ENCODE data around the gene CCDC178.
"Not testable (repeated sequence)": the region's sequence is repeated elsewhere in the genome, so short reads cannot be mapped to it uniquely, and the experiment has no call there.

Gene CCDC178

GRCh38 chr18:33356735-33357134 lies 83.8 kb downstream of the CCDC178 start:
- H3K27me3 ChIP-seq (ENCODE audit: insufficient read depth, insufficient read length): no peaks in the 10 kb centered on the region
- H3K9ac ChIP-seq (ENCODE audit: insufficient read length, low read depth): no peak overlapping the region
- H3K9me3 ChIP-seq (ENCODE audit: insufficient read depth, low read length): no peaks in the 10 kb centered on the region
- DNase-seq (ENCODE audit: low read depth, low spot score): no peak
- no peak overlapping the region for H3K4me3 ChIP-seq (ENCODE audit: insufficient read length, low read depth)
- no peak for TF ChIP-seq ZNF274 (IDR thresholded peaks at IDR 0.05; ENCODE audit: low read depth, low read length)
- TF ChIP-seq SUZ12 (IDR thresholded peaks at IDR 0.05; ENCODE audit: extremely low read depth, insufficient read depth, insufficient read length): no peak
- no peak for TF ChIP-seq YY1 (IDR thresholded peaks at IDR 0.05; ENCODE audit: insufficient read depth, insufficient read length)
- no peaks in the 10 kb centered on the region for H3K36me3 ChIP-seq (ENCODE audit: insufficient read depth, insufficient read length, low read length)
- H3K4me1 ChIP-seq (ENCODE audit: insufficient read depth, insufficient read length): no peaks in the 10 kb centered on the region

GRCh38 chr18:33355756-33356155 lies 84.8 kb downstream of the CCDC178 start:
- H3K9ac ChIP-seq (ENCODE audit: insufficient read length, low read depth): no peak overlapping the region

GRCh38 chr18:33355263-33355662 lies 85.3 kb downstream of the CCDC178 start:
- H3K9ac ChIP-seq (ENCODE audit: insufficient read length, low read depth): no peak overlapping the region
- H3K27me3 ChIP-seq (ENCODE audit: insufficient read depth, insufficient read length): no peaks in the 10 kb centered on the region
- H3K36me3 ChIP-seq (ENCODE audit: insufficient read depth, insufficient read length, low read length): no peaks in the 10 kb centered on the region
- no peaks in the 10 kb centered on the region for H3K9me3 ChIP-seq (ENCODE audit: insufficient read depth, low read length)
- no peak for TF ChIP-seq ZNF274 (IDR thresholded peaks at IDR 0.05; ENCODE audit: low read depth, low read length)
- no peak for TF ChIP-seq YY1 (IDR thresholded peaks at IDR 0.05; ENCODE audit: insufficient read depth, insufficient read length)
- no peak for TF ChIP-seq SUZ12 (IDR thresholded peaks at IDR 0.05; ENCODE audit: extremely low read depth, insufficient read depth, insufficient read length)
- no peak for DNase-seq (ENCODE audit: low read depth, low spot score)
- H3K4me1 ChIP-seq (ENCODE audit: insufficient read depth, insufficient read length): no peaks in the 10 kb centered on the region
- no peak overlapping the region for H3K4me3 ChIP-seq (ENCODE audit: insufficient read length, low read depth)

More at GRCh38 chr18:33355756-33356155, 84.8 kb downstream of the CCDC178 start:
- Histone ChIP-seq H3K4me1 (ENCODE audit: insufficient read depth, insufficient read length) (no peaks in the 10 kb centered on the region), H3K27me3 (ENCODE audit: insufficient read depth, insufficient read length) (no peaks in the 10 kb centered on the region), H3K9me3 (ENCODE audit: insufficient read depth, low read length) (no peaks in the 10 kb centered on the region), H3K4me3 (ENCODE audit: insufficient read length, low read depth) (no peak overlapping the region), H3K36me3 (ENCODE audit: insufficient read depth, insufficient read length, low read length) (no peaks in the 10 kb centered on the region)
- TF ChIP-seq SUZ12 (IDR thresholded peaks at IDR 0.05; ENCODE audit: extremely low read depth, insufficient read depth, insufficient read length) (no peak), ZNF274 (IDR thresholded peaks at IDR 0.05; ENCODE audit: low read depth, low read length) (no peak)
- DNase-seq (ENCODE audit: low read depth, low spot score): no peak

GRCh38 chr18:33350256-33350655 lies 90.3 kb downstream of the CCDC178 start:
- TF ChIP-seq ZNF274 (IDR thresholded peaks at IDR 0.05; ENCODE audit: low read depth, low read length) (no peak), SUZ12 (IDR thresholded peaks at IDR 0.05; ENCODE audit: extremely low read depth, insufficient read depth, insufficient read length) (no peak), YY1 (IDR thresholded peaks at IDR 0.05; ENCODE audit: insufficient read depth, insufficient read length) (no peak)
- H3K4me3 ChIP-seq (ENCODE audit: insufficient read length, low read depth): no peak overlapping the region
- no peak overlapping the region for H3K9ac ChIP-seq (ENCODE audit: insufficient read length, low read depth)
- H3K4me1 ChIP-seq (ENCODE audit: insufficient read depth, insufficient read length): no peaks in the 10 kb centered on the region
- H3K9me3 ChIP-seq (ENCODE audit: insufficient read depth, low read length): no peaks in the 10 kb centered on the region
- H3K27me3 ChIP-seq (ENCODE audit: insufficient read depth, insufficient read length): no peaks in the 10 kb centered on the region
- DNase-seq (ENCODE audit: low read depth, low spot score): no peak
- no peaks in the 10 kb centered on the region for H3K36me3 ChIP-seq (ENCODE audit: insufficient read depth, insufficient read length, low read length)

GRCh38 chr18:33339733-33340132 lies 100.8 kb downstream of the CCDC178 start:
- H3K36me3 ChIP-seq (ENCODE audit: insufficient read depth, insufficient read length, low read length); H3K4me1 ChIP-seq (ENCODE audit: insufficient read depth, insufficient read length); DNase-seq (ENCODE audit: low read depth, low spot score); H3K9ac ChIP-seq (ENCODE audit: insufficient read length, low read depth); H3K9me3 ChIP-seq (ENCODE audit: insufficient read depth, low read length); H3K4me3 ChIP-seq (ENCODE audit: insufficient read length, low read depth); H3K27me3 ChIP-seq (ENCODE audit: insufficient read depth, insufficient read length): not testable (repeated sequence)

GRCh38 chr18:33334781-33335180 lies 105.7 kb downstream of the CCDC178 start:
- no peak for DNase-seq (ENCODE audit: low read depth, low spot score)
- Histone ChIP-seq H3K4me1 (ENCODE audit: insufficient read depth, insufficient read length) (no peaks in the 10 kb centered on the region), H3K4me3 (ENCODE audit: insufficient read length, low read depth) (no peak overlapping the region), H3K9me3 (ENCODE audit: insufficient read depth, low read length) (no peaks in the 10 kb centered on the region), H3K36me3 (ENCODE audit: insufficient read depth, insufficient read length, low read length) (no peaks in the 10 kb centered on the region), H3K9ac (ENCODE audit: insufficient read length, low read depth) (no peak overlapping the region), H3K27me3 (ENCODE audit: insufficient read depth, insufficient read length) (no peaks in the 10 kb centered on the region)
- no peak for TF ChIP-seq ZNF274 (IDR thresholded peaks at IDR 0.05; ENCODE audit: low read depth, low read length)
- no peak for TF ChIP-seq SUZ12 (IDR thresholded peaks at IDR 0.05; ENCODE audit: extremely low read depth, insufficient read depth, insufficient read length)
- no peak for TF ChIP-seq YY1 (IDR thresholded peaks at IDR 0.05; ENCODE audit: insufficient read depth, insufficient read length)

GRCh38 chr18:33330711-33331110 lies 109.8 kb downstream of the CCDC178 start:
- no peaks in the 10 kb centered on the region for H3K27me3 ChIP-seq (ENCODE audit: insufficient read depth, insufficient read length)
- no peaks in the 10 kb centered on the region for H3K4me1 ChIP-seq (ENCODE audit: insufficient read depth, insufficient read length)
- DNase-seq (ENCODE audit: low read depth, low spot score): no peak
- H3K9ac ChIP-seq (ENCODE audit: insufficient read length, low read depth): no peak overlapping the region
- TF ChIP-seq SUZ12 (IDR thresholded peaks at IDR 0.05; ENCODE audit: extremely low read depth, insufficient read depth, insufficient read length): no peak
- no peak for TF ChIP-seq ZNF274 (IDR thresholded peaks at IDR 0.05; ENCODE audit: low read depth, low read length)
- no peak for TF ChIP-seq YY1 (IDR thresholded peaks at IDR 0.05; ENCODE audit: insufficient read depth, insufficient read length)
- no peak overlapping the region for H3K4me3 ChIP-seq (ENCODE audit: insufficient read length, low read depth)
- no peaks in the 10 kb centered on the region for H3K36me3 ChIP-seq (ENCODE audit: insufficient read depth, insufficient read length, low read length)
- no peaks in the 10 kb centered on the region for H3K9me3 ChIP-seq (ENCODE audit: insufficient read depth, low read length)

- H3K27me3 ChIP-seq (ENCODE audit: insufficient read depth, insufficient read length): no peaks in the 10 kb centered on the region
- no peak overlapping the region for H3K9ac ChIP-seq (ENCODE audit: insufficient read length, low read depth)
- TF ChIP-seq YY1 (IDR thresholded peaks at IDR 0.05; ENCODE audit: insufficient read depth, insufficient read length): no peak
- no peak for TF ChIP-seq SUZ12 (IDR thresholded peaks at IDR 0.05; ENCODE audit: extremely low read depth, insufficient read depth, insufficient read length)
- no peak for TF ChIP-seq ZNF274 (IDR thresholded peaks at IDR 0.05; ENCODE audit: low read depth, low read length)
- H3K4me1 ChIP-seq (ENCODE audit: insufficient read depth, insufficient read length): no peaks in the 10 kb centered on the region
- H3K9me3 ChIP-seq (ENCODE audit: insufficient read depth, low read length): no peaks in the 10 kb centered on the region
- no peak overlapping the region for H3K4me3 ChIP-seq (ENCODE audit: insufficient read length, low read depth)
- no peaks in the 10 kb centered on the region for H3K36me3 ChIP-seq (ENCODE audit: insufficient read depth, insufficient read length, low read length)
- no peak for DNase-seq (ENCODE audit: low read depth, low spot score)
Measured at GRCh38 chr18:33326975-33327374, 113.5 kb downstream of the CCDC178 start.
